Measurements from ENCODE around the gene MLEC. TPM values are rescaled to one million over a fixed set of nuclear protein-coding genes. Genes with fewer than 3 reads are reported as not detected.

The MLEC gene
- total RNA-seq, 6 donors from 2014 or later = 29.3 to 125 (median 71.2) TPM

DNA sequence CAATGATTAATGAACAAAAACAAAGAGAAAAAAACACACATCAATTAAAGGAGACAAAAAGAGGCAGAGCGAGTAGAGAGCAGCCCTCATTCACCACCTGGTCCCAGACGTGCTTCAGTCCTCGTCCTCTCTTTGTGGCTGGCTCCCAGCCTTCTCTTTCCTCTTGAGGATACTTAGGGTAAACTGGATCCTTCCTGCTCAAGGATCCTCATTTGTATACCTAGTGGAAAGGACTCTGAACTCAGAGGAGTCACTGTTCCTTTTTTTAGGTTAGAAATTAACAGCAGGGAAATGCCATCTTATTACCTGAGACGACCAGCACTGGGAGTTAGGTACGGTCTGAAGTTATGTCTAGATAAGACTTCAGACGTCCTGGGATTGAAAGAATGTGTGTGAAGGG lies 9.7 kb downstream of the MLEC start:
- DNase-seq (peak in 1 of 2 donors; percentile 53), ATAC-seq (ENCODE audit: low FRiP score in 2 of 2) (peak in 1 of 2 donors; percentile 70)
- H3K4me3 ChIP-seq = no peak overlapping the region
- no peaks in the 10 kb centered on the region for H3K9me3 ChIP-seq
- peaks cover 18 to 58% (median 25%) of the 10 kb centered on the region in 4 donors for H3K4me1 ChIP-seq
- TF ChIP-seq POLR2A (IDR thresholded peaks at IDR 0.05) (no peak), POLR2AphosphoS5 (IDR thresholded peaks at IDR 0.05) (no peak), EP300 (IDR thresholded peaks at IDR 0.05) (no peak)
- TF ChIP-seq, protein P1, sequence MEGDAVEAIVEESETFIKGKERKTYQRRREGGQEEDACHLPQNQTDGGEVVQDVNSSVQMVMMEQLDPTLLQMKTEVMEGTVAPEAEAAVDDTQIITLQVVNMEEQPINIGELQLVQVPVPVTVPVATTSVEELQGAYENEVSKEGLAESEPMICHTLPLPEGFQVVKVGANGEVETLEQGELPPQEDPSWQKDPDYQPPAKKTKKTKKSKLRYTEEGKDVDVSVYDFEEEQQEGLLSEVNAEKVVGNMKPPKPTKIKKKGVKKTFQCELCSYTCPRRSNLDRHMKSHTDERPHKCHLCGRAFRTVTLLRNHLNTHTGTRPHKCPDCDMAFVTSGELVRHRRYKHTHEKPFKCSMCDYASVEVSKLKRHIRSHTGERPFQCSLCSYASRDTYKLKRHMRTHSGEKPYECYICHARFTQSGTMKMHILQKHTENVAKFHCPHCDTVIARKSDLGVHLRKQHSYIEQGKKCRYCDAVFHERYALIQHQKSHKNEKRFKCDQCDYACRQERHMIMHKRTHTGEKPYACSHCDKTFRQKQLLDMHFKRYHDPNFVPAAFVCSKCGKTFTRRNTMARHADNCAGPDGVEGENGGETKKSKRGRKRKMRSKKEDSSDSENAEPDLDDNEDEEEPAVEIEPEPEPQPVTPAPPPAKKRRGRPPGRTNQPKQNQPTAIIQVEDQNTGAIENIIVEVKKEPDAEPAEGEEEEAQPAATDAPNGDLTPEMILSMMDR (IDR thresholded peaks at IDR 0.05) = no peak
- H3K36me3 ChIP-seq = peaks cover 5 to 80% (median 55%) of the 10 kb centered on the region in 4 donors
- H3K27me3 ChIP-seq = no peaks in the 10 kb centered on the region
- H3K27ac ChIP-seq = peak overlapping the region in 1 of 4 donors; percentile 32
- WGBS, 2 donors = 56 to 72% methylated on average over 6 of the region's 6 CpGs

DNA sequence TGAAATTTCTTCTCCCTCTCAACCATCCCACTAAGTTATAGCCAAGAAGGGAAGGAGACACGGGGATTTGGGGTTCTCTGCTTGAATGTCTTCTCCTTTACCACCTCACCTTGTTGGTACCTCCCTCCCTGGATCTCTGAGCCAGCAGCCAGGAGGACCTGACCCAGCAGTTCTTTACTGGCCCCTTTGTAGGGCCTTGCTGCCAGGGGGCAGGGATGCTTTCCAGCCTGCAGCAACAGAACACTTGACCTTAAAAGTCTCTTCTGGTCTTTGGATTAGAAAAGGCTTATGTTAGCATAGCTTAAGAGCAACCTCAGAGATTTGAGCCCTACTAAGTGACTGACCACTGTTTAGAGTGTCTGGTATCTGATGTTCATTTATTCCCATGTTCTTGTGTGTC lies 10.4 kb downstream of the MLEC start:
- no peak overlapping the region for H3K4me3 ChIP-seq
- DNase-seq = no peak
- H3K27me3 ChIP-seq = no peaks in the 10 kb centered on the region
- H3K4me1 ChIP-seq = peaks cover 10 to 51% (median 23%) of the 10 kb centered on the region in 4 donors
- H3K27ac ChIP-seq = peak overlapping the region in 1 of 4 donors; percentile 32
- WGBS, 2 donors = 69 to 86% methylated on average over 1 of the region's 1 CpG
- no peak for ATAC-seq (ENCODE audit: low FRiP score in 2 of 2)
- peaks cover 5 to 83% (median 58%) of the 10 kb centered on the region in 4 donors for H3K36me3 ChIP-seq
- H3K9me3 ChIP-seq = no peaks in the 10 kb centered on the region
- TF ChIP-seq, protein P1 (IDR thresholded peaks at IDR 0.05) = no peak
- TF ChIP-seq POLR2A (IDR thresholded peaks at IDR 0.05) (no peak), EP300 (IDR thresholded peaks at IDR 0.05) (no peak), POLR2AphosphoS5 (IDR thresholded peaks at IDR 0.05) (no peak)

DNA sequence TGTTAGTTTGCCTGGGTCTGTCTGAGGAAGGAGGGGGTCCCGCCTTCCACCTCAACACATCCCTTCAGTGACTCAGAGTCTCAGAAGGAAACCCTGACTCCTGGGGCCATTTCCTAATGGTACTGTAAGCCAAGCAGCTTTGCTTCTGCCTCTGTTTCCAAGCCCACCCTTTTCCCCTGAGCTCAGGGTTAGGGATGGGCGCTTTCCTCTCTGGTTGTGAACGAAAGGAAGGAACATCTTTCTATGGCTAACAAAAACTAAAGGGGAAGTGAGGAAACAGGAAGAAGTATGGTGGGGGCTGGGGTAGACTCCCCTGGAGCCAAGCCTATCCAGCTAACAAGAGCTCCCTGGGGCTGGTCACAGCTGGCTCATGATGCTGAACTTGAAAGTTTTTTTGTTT lies 11.7 kb downstream of the MLEC start:
- WGBS, 2 donors = 45 to 63% methylated on average over 3 of the region's 3 CpGs
- H3K4me1 ChIP-seq = peaks cover 19 to 50% (median 19%) of the 10 kb centered on the region in 4 donors
- DNase-seq = peak in 1 of 2 donors; percentile 38
- no peaks in the 10 kb centered on the region for H3K9me3 ChIP-seq
- peaks cover 5 to 87% (median 58%) of the 10 kb centered on the region in 4 donors for H3K36me3 ChIP-seq
- H3K27me3 ChIP-seq = no peaks in the 10 kb centered on the region
- TF ChIP-seq POLR2A (IDR thresholded peaks at IDR 0.05) = no peak
- TF ChIP-seq EP300 (IDR thresholded peaks at IDR 0.05) = no peak
- peak in 1 of 2 donors; percentile 10 for TF ChIP-seq POLR2AphosphoS5 (IDR thresholded peaks at IDR 0.05)
- ATAC-seq (ENCODE audit: low FRiP score in 2 of 2) = peak in 1 of 2 donors; percentile 53
- peak overlapping the region; percentile 7 to 77 (median 58) for H3K27ac ChIP-seq
- no peak overlapping the region for H3K4me3 ChIP-seq

DNA sequence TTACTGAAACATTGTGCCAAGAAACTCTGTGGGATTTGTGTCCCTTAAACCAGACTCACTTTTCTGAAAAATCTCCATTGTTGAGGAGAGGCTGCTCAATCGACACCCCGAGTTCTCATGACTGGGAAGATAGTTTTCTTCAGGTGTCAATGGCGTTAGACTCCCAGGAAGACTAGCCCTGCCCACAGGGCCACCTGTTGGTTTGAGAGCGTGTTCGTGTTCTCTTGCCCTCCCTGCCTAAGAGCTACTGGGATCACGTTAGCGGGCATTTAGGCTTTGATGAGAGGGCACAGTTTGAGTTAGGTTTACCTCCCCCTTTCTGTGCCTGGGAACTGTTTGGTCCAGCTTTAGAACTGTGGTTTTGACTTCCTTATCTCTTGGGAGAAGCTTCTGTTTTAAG lies 12.6 kb downstream of the MLEC start:
- Histone ChIP-seq H3K27me3 (no peaks in the 10 kb centered on the region), H3K4me1 (peaks cover 19 to 51% (median 23%) of the 10 kb centered on the region in 4 donors), H3K27ac (peak overlapping the region in 2 of 4 donors; percentile 65 to 77), H3K36me3 (peaks cover 5 to 78% (median 50%) of the 10 kb centered on the region in 4 donors), H3K9me3 (no peaks in the 10 kb centered on the region), H3K4me3 (no peak overlapping the region)
- 90 to 93% methylated on average over 7 of the region's 7 CpGs for WGBS, 2 donors
- TF ChIP-seq EP300 (IDR thresholded peaks at IDR 0.05) (no peak), POLR2A (IDR thresholded peaks at IDR 0.05) (no peak), POLR2AphosphoS5 (IDR thresholded peaks at IDR 0.05) (no peak)
- TF ChIP-seq, protein P1 (IDR thresholded peaks at IDR 0.05) = no peak
- ATAC-seq (ENCODE audit: low FRiP score in 2 of 2) (no peak), DNase-seq (no peak)

DNA sequence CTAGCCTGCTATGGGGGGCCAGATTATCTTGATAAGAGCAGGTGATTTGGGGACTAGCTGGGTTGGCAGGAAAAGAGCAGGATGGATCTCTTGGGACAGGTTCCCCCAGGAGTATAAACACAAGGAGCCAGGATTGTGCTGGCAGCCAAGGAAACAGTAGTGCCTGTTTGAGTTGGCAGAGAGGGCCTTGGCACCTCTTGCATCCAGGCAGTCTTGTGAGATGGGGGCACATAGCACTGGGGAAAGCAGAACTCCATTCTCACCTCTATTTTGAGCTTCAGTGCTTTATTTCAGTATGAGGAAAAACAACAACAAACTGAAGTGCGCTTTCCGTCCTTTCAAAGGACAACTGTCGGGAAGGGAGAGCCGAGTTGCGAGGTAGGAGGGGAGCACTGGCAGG lies 13.9 kb downstream of the MLEC start:
- ATAC-seq (ENCODE audit: low FRiP score in 2 of 2) (no peak), DNase-seq (no peak)
- Histone ChIP-seq H3K27ac (no peak overlapping the region), H3K4me1 (peaks cover 19 to 46% (median 23%) of the 10 kb centered on the region in 4 donors), H3K9me3 (no peaks in the 10 kb centered on the region), H3K27me3 (no peaks in the 10 kb centered on the region), H3K36me3 (peaks cover 0 to 65% (median 38%) of the 10 kb centered on the region in 4 donors), H3K4me3 (no peak overlapping the region)
- TF ChIP-seq POLR2A (IDR thresholded peaks at IDR 0.05) = no peak
- TF ChIP-seq EP300 (IDR thresholded peaks at IDR 0.05) = no peak
- TF ChIP-seq POLR2AphosphoS5 (IDR thresholded peaks at IDR 0.05) = no peak
- TF ChIP-seq, protein P1 (IDR thresholded peaks at IDR 0.05) = no peak
- 94 to 95% methylated on average over 5 of the region's 5 CpGs for WGBS, 2 donors
